Adrenal gland (tissue), 5 donors: ENCODE data around the gene MAML3.

ENCODE experiments used
- POLR2A ChIP-seq, 2 donors: fragments of 450-650 bp; IDR thresholded peaks; one replicate each; pipeline ENCODE4 v1.6.1; 2017; ENCODE audit warnings: antibody characterized with exemption in 2 of 2, mild to moderate bottlenecking in 2 of 2, moderate library complexity in 1 of 2
- TF ChIP-seq, protein P1 (sequence below), 6 experiments: fragments of 450-650 bp in 4 of 6; fragments of 200-600 bp in 2 of 6; sonication (generic) in 1 of 6; IDR thresholded peaks; 1 replicate in 5 of 6; 2 replicates in 1 of 6; pipeline versions ENCODE4 v1.5.1 to v1.8.0; 2016 to 2021; ENCODE audit warnings: antibody characterized with exemption in 6 of 6, mild to moderate bottlenecking in 2 of 6, moderate library complexity in 1 of 6
- donor health status: DM: no; HTN: no; CAD: no.

DNA sequence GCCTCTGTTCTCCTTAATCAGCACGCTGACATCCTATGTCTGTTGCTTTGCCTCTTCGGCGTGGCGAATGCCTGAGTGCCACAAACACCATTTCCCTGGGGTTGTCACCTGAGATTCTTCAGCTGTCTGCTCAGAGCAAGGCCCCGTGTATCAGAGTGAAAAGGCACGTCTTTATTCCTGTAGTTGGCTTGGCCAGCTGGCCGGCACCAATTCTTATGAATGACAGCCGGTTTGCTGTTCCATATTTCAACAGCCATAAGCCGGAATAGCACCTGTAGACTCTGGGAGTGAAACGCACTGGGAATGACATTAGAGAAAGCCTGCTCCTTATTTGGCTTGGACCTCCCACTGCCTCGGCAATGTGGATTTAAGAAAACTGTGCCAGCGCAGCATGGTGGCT, 399.0 kb downstream of the MAML3 start:
- no peak for TF ChIP-seq POLR2A (IDR thresholded peaks at IDR 0.05)
- TF ChIP-seq, protein P1, sequence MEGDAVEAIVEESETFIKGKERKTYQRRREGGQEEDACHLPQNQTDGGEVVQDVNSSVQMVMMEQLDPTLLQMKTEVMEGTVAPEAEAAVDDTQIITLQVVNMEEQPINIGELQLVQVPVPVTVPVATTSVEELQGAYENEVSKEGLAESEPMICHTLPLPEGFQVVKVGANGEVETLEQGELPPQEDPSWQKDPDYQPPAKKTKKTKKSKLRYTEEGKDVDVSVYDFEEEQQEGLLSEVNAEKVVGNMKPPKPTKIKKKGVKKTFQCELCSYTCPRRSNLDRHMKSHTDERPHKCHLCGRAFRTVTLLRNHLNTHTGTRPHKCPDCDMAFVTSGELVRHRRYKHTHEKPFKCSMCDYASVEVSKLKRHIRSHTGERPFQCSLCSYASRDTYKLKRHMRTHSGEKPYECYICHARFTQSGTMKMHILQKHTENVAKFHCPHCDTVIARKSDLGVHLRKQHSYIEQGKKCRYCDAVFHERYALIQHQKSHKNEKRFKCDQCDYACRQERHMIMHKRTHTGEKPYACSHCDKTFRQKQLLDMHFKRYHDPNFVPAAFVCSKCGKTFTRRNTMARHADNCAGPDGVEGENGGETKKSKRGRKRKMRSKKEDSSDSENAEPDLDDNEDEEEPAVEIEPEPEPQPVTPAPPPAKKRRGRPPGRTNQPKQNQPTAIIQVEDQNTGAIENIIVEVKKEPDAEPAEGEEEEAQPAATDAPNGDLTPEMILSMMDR (IDR thresholded peaks at IDR 0.05): no peak
